IMR-90 (cell line): ENCODE data around the gene LDLRAD3.

ENCODE experiments used
- BHLHE40 ChIP-seq: fragments of 150-350 bp; IDR thresholded peaks from 2 replicates; pipeline ENCODE4 v1.6.1; 2016; ENCODE audit warnings: mild to moderate bottlenecking, low read depth, low read length
- CEBPB ChIP-seq: IDR thresholded peaks from 2 replicates; pipeline ENCODE4 v1.6.1; 2012; ENCODE audit warnings: low read depth, low read length, improper control_type of control experiment
- CHD1 ChIP-seq: IDR thresholded peaks from 2 replicates; pipeline ENCODE4 v1.6.1; 2012; ENCODE audit warnings: low read depth, low read length, improper control_type of control experiment
- FOS ChIP-seq: fragments of 150-350 bp; IDR thresholded peaks from 2 replicates; pipeline ENCODE4 v1.6.1; 2016; ENCODE audit warnings: low read depth, low read length
- MAFK ChIP-seq: IDR thresholded peaks from 2 replicates; pipeline ENCODE4 v1.6.1; 2012; ENCODE audit warnings: low read depth, low read length, improper control_type of control experiment
- MXI1 ChIP-seq: IDR thresholded peaks from 2 replicates; pipeline ENCODE4 v1.6.1; 2012; ENCODE audit warnings: low read depth, mild to moderate bottlenecking, low read length, moderate library complexity, borderline replicate concordance
- POLR2A ChIP-seq: IDR thresholded peaks from 2 replicates; pipeline ENCODE4 v1.6.1; 2012; ENCODE audit warnings: mild to moderate bottlenecking, low read depth, low read length
- RAD21 ChIP-seq: IDR thresholded peaks from 2 replicates; pipeline ENCODE4 v1.6.1; 2012; ENCODE audit warnings: low read length, improper control_type of control experiment
- SMC3 ChIP-seq: fragments of 150-350 bp; IDR thresholded peaks from 2 replicates; pipeline ENCODE4 v1.6.1; 2016; ENCODE audit warnings: low read depth, mild to moderate bottlenecking, antibody characterized with exemption, low read length, moderate library complexity
- TF ChIP-seq, protein P1 (sequence below): conservative IDR thresholded peaks from 2 replicates; pipeline ENCODE4 v1.5.1; 2012; ENCODE audit warnings: mild to moderate bottlenecking, low read depth, low read length, improper control_type of control experiment
- TF ChIP-seq, protein P2 (sequence below): fragments of 150-350 bp; IDR thresholded peaks from 2 replicates; pipeline ENCODE4 v1.6.1; 2017; ENCODE audit warnings: mild to moderate bottlenecking, antibody characterized with exemption, low read length, low read depth
- TF ChIP-seq, protein P3 (sequence below): fragments of 150-350 bp; IDR thresholded peaks from 2 replicates; pipeline ENCODE4 v1.6.1; 2016; ENCODE audit warnings: low read depth, mild to moderate bottlenecking, low read length, moderate library complexity, borderline replicate concordance

DNA sequence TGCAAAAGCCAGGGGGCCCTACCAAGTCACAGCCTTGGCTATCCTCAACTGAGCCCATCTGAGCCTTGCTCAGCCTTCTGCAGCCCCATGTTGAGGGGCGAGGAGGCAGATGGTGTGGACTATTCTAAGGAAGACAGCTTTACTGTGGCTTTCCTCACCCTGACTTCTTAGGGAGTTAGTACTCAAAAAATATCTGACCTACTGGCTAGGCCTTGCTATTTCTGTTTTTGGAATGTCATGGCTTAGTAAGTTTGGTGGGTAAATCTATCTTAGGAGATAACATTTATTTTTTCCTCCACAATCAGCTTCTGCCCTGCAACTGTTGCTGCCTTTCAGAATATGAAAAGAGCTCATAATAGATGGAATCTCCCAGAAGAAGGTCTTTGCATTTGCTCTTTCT lies 80.9 kb downstream of the LDLRAD3 start:
- TF ChIP-seq POLR2A, result no peak
- TF ChIP-seq, protein P1, sequence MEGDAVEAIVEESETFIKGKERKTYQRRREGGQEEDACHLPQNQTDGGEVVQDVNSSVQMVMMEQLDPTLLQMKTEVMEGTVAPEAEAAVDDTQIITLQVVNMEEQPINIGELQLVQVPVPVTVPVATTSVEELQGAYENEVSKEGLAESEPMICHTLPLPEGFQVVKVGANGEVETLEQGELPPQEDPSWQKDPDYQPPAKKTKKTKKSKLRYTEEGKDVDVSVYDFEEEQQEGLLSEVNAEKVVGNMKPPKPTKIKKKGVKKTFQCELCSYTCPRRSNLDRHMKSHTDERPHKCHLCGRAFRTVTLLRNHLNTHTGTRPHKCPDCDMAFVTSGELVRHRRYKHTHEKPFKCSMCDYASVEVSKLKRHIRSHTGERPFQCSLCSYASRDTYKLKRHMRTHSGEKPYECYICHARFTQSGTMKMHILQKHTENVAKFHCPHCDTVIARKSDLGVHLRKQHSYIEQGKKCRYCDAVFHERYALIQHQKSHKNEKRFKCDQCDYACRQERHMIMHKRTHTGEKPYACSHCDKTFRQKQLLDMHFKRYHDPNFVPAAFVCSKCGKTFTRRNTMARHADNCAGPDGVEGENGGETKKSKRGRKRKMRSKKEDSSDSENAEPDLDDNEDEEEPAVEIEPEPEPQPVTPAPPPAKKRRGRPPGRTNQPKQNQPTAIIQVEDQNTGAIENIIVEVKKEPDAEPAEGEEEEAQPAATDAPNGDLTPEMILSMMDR, result no peak
- no peak for TF ChIP-seq CEBPB
- no peak for TF ChIP-seq RAD21
- TF ChIP-seq, protein P2, sequence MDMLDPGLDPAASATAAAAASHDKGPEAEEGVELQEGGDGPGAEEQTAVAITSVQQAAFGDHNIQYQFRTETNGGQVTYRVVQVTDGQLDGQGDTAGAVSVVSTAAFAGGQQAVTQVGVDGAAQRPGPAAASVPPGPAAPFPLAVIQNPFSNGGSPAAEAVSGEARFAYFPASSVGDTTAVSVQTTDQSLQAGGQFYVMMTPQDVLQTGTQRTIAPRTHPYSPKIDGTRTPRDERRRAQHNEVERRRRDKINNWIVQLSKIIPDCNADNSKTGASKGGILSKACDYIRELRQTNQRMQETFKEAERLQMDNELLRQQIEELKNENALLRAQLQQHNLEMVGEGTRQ, result no peak
- TF ChIP-seq SMC3, result no peak
- no peak for TF ChIP-seq MXI1
- TF ChIP-seq, protein P3, sequence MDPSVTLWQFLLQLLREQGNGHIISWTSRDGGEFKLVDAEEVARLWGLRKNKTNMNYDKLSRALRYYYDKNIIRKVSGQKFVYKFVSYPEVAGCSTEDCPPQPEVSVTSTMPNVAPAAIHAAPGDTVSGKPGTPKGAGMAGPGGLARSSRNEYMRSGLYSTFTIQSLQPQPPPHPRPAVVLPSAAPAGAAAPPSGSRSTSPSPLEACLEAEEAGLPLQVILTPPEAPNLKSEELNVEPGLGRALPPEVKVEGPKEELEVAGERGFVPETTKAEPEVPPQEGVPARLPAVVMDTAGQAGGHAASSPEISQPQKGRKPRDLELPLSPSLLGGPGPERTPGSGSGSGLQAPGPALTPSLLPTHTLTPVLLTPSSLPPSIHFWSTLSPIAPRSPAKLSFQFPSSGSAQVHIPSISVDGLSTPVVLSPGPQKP, result no peak
- TF ChIP-seq MAFK, result no peak
- no peak for TF ChIP-seq CHD1
- no peak for TF ChIP-seq BHLHE40
- TF ChIP-seq FOS, result no peak
